Measurements from ENCODE around the gene PDGFRB. TPM values are rescaled to one million over a fixed set of nuclear protein-coding genes. Genes with fewer than 3 reads are reported as not detected.

PDGFRB gene
- total and polyA plus RNA-seq, 9 of the 15 experiments (the other 6 are each of a cell fraction or from before 2014, with no cell fraction given), result 0.01 to 1.5 (median 0.09) TPM; not detected in 3

DNA sequence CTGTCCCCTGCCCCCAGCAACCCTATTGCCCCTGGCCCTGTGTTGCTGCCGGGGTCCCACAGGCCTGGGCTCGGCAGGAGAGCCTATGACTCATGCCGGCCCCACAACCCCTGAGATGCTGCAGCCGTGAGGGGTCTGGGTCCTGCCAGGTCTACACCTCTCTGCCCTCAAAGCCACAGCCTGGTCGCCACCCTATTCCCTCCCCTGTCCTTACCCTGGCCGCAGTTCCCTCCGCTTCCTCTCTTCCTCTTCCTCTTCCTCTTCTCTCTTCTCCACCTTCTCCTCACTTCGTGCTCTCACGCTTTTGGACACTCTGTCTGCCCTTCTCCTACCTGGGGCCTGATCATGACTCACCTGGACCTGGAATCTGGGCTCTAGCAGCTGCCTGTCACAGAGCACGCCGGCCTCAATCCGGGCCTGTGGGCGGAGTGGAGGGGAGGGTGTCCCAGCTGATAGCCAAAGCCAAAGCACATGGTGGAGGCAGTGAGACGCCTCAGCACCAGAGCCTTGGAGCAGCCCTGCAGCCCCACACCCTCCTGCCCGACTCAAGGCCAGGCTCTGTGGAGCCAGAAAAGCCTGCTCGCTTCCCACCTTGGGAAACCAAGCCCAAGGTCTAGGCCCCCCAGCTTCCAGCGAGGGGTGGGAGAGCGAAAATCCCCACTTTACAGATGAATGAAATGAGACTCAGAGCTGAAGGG is 42.4 kb downstream of the PDGFRB start (continued):
- TF ChIP-seq CBFA2T3 (IDR thresholded peaks at IDR 0.05), result peak; percentile 53; the same call in 1 of the 2 replicates
- no peak for TF ChIP-seq SAFB2 (IDR thresholded peaks at IDR 0.05; ENCODE audit: borderline replicate concordance, low read depth, low read length, severe bottlenecking)
- no peak for TF ChIP-seq IRF2 (CRISPR knock-in tag; IDR thresholded peaks at IDR 0.05)
- no peak for TF ChIP-seq MTA2 (IDR thresholded peaks at IDR 0.05; ENCODE audit: low read depth)
- TF ChIP-seq, protein P1, sequence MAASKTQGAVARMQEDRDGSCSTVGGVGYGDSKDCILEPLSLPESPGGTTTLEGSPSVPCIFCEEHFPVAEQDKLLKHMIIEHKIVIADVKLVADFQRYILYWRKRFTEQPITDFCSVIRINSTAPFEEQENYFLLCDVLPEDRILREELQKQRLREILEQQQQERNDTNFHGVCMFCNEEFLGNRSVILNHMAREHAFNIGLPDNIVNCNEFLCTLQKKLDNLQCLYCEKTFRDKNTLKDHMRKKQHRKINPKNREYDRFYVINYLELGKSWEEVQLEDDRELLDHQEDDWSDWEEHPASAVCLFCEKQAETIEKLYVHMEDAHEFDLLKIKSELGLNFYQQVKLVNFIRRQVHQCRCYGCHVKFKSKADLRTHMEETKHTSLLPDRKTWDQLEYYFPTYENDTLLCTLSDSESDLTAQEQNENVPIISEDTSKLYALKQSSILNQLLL (CRISPR knock-in tag; IDR thresholded peaks at IDR 0.05; ENCODE audit: borderline replicate concordance), result no peak
- peak; percentile 33; the same call in 1 of the 2 replicates for TF ChIP-seq L3MBTL2 (IDR thresholded peaks at IDR 0.05)
- peak in 1 of 2 experiments; percentile 11; a peak in 1 of 4 replicates for TF ChIP-seq KDM1A (IDR thresholded peaks at IDR 0.05)
- TF ChIP-seq RBM14 (IDR thresholded peaks at IDR 0.05; ENCODE audit: borderline replicate concordance, insufficient read depth, low read depth, low read length), result no peak
- TF ChIP-seq ZNF217 (CRISPR knock-in tag; IDR thresholded peaks at IDR 0.05), result no peak
- TF ChIP-seq, protein P2, sequence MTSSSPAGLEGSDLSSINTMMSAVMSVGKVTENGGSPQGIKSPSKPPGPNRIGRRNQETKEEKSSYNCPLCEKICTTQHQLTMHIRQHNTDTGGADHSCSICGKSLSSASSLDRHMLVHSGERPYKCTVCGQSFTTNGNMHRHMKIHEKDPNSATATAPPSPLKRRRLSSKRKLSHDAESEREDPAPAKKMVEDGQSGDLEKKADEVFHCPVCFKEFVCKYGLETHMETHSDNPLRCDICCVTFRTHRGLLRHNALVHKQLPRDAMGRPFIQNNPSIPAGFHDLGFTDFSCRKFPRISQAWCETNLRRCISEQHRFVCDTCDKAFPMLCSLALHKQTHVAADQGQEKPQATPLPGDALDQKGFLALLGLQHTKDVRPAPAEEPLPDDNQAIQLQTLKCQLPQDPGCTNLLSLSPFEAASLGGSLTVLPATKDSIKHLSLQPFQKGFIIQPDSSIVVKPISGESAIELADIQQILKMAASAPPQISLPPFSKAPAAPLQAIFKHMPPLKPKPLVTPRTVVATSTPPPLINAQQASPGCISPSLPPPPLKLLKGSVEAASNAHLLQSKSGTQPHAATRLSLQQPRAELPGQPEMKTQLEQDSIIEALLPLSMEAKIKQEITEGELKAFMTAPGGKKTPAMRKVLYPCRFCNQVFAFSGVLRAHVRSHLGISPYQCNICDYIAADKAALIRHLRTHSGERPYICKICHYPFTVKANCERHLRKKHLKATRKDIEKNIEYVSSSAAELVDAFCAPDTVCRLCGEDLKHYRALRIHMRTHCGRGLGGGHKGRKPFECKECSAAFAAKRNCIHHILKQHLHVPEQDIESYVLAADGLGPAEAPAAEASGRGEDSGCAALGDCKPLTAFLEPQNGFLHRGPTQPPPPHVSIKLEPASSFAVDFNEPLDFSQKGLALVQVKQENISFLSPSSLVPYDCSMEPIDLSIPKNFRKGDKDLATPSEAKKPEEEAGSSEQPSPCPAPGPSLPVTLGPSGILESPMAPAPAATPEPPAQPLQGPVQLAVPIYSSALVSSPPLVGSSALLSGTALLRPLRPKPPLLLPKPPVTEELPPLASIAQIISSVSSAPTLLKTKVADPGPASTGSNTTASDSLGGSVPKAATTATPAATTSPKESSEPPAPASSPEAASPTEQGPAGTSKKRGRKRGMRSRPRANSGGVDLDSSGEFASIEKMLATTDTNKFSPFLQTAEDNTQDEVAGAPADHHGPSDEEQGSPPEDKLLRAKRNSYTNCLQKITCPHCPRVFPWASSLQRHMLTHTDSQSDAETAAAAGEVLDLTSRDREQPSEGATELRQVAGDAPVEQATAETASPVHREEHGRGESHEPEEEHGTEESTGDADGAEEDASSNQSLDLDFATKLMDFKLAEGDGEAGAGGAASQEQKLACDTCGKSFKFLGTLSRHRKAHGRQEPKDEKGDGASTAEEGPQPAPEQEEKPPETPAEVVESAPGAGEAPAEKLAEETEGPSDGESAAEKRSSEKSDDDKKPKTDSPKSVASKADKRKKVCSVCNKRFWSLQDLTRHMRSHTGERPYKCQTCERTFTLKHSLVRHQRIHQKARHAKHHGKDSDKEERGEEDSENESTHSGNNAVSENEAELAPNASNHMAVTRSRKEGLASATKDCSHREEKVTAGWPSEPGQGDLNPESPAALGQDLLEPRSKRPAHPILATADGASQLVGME (CRISPR knock-in tag; IDR thresholded peaks at IDR 0.05), result no peak
- TF ChIP-seq, protein P3, sequence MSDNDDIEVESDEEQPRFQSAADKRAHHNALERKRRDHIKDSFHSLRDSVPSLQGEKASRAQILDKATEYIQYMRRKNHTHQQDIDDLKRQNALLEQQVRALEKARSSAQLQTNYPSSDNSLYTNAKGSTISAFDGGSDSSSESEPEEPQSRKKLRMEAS (CRISPR knock-in tag; IDR thresholded peaks at IDR 0.05), result peak; percentile 56
- no peak for TF ChIP-seq MEF2D (tag; conservative IDR thresholded peaks at IDR 0.05; ENCODE audit: low read depth)
- TF ChIP-seq MEIS2 (IDR thresholded peaks at IDR 0.05; ENCODE audit: partially characterized antibody), result no peak
- no peak for TF ChIP-seq ZFX (CRISPR knock-in tag; IDR thresholded peaks at IDR 0.05)
- TF ChIP-seq RBM34 (IDR thresholded peaks at IDR 0.05; ENCODE audit: borderline replicate concordance, insufficient read depth, low read length), result no peak
- TF ChIP-seq, protein P4, sequence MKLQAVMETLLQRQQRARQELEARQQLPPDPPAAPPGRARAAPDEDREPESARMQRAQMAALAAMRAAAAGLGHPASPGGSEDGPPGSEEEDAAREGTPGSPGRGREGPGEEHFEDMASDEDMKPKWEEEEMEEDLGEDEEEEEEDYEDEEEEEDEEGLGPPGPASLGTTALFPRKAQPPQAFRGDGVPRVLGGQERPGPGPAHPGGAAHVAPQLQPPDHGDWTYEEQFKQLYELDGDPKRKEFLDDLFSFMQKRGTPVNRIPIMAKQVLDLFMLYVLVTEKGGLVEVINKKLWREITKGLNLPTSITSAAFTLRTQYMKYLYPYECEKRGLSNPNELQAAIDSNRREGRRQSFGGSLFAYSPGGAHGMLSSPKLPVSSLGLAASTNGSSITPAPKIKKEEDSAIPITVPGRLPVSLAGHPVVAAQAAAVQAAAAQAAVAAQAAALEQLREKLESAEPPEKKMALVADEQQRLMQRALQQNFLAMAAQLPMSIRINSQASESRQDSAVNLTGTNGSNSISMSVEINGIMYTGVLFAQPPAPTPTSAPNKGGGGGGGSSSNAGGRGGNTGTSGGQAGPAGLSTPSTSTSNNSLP (IDR thresholded peaks at IDR 0.05; ENCODE audit: borderline replicate concordance, low read depth, low read length), result no peak
